Smooth muscle cell of the pulmonary artery (primary cell): ENCODE results near the gene OR1S1. TPM values are rescaled to one million over a fixed set of nuclear protein-coding genes. Genes with fewer than 3 reads are reported as not detected.

ENCODE experiments used
- total RNA-seq: library from RNA; depleted of rRNA; stranded (reverse); fragments of >200 nt; gene quantifications from 2 replicates; pipeline ENCODE4 v1.2.3, GENCODE V29; 2014

OR1S1 gene
- not detected in 2 replicates for total RNA-seq

GRCh38 chr11:58212420-58212819 is at the start of gene OR1S1:
Gene OR1S1, plus strand, starts transcription at chr11:58212720.

GRCh38 chr11:58188770-58189169 is 23.8 kb upstream of the OR1S1 start, which contains the start of gene OR9Q2:
Gene OR9Q2, plus strand, starts transcription at chr11:58189070. Its CDS starts 1,421 bp downstream, at chr11:58190491.

GRCh38 chr11:58204042-58204441 is 8.5 kb upstream of the OR1S1 start, which contains the start of gene OR1S2:
Gene OR1S2, minus strand, starts transcription at chr11:58204142. Its CDS starts 0 bp downstream, at chr11:58204142.

Other genes starting within 250 kb of the OR1S1 start
- not detected in 2 replicates for gene OR9Q1, start 188.8 kb upstream of the OR1S1 start, total RNA-seq
- gene OR6Q1, start 181.8 kb upstream of the OR1S1 start, total RNA-seq: not detected in 2 replicates
- not detected in 2 replicates for gene OR9I1, start 87.2 kb upstream of the OR1S1 start, total RNA-seq
- not detected in 2 replicates for gene OR9Q2, start 23.6 kb upstream of the OR1S1 start, total RNA-seq
- not detected in 2 replicates for gene OR1S2, start 8.6 kb upstream of the OR1S1 start, total RNA-seq
- gene OR10Q1, start 16.2 kb downstream of the OR1S1 start, total RNA-seq: not detected in 2 replicates
- gene OR10W1, start 55.5 kb downstream of the OR1S1 start, total RNA-seq: not detected in 2 replicates
- gene OR5B17, start 146.3 kb downstream of the OR1S1 start, total RNA-seq: not detected in 2 replicates
- gene OR5B3, start 194.2 kb downstream of the OR1S1 start, total RNA-seq: not detected in 2 replicates
- not detected in 2 replicates for gene OR5B2, start 215.4 kb downstream of the OR1S1 start, total RNA-seq
- gene OR5B12, start 229.5 kb downstream of the OR1S1 start, total RNA-seq: not detected in 2 replicates